Neural cell (in vitro differentiated cells): ENCODE data around the gene IL6ST.

ENCODE experiments used
- CTCF ChIP-seq: fragments of 450-650 bp; IDR thresholded peaks from 2 replicates; pipeline ENCODE4 v1.5.1; 2014; ENCODE audit warnings: antibody characterized with exemption, mild to moderate bottlenecking, moderate library complexity; ENCODE audit not compliant: poor library complexity, severe bottlenecking
- POLR2AphosphoS5 ChIP-seq: IDR thresholded peaks from 2 replicates; pipeline ENCODE4 v1.6.1; 2012

- no peak for TF ChIP-seq CTCF
- no peak for TF ChIP-seq POLR2AphosphoS5
Measured at GRCh38 chr5:55888205-55888604, 106.6 kb downstream of the IL6ST start.
